AG20443 (cell line): ENCODE data around the gene TSPAN9.

Experiments used
- DNase-seq: peaks from one replicate; pipeline ENCODE4 v3.0.0; 2012; ENCODE audit warnings: low spot score, mixed read lengths

Gene TSPAN9

DNA sequence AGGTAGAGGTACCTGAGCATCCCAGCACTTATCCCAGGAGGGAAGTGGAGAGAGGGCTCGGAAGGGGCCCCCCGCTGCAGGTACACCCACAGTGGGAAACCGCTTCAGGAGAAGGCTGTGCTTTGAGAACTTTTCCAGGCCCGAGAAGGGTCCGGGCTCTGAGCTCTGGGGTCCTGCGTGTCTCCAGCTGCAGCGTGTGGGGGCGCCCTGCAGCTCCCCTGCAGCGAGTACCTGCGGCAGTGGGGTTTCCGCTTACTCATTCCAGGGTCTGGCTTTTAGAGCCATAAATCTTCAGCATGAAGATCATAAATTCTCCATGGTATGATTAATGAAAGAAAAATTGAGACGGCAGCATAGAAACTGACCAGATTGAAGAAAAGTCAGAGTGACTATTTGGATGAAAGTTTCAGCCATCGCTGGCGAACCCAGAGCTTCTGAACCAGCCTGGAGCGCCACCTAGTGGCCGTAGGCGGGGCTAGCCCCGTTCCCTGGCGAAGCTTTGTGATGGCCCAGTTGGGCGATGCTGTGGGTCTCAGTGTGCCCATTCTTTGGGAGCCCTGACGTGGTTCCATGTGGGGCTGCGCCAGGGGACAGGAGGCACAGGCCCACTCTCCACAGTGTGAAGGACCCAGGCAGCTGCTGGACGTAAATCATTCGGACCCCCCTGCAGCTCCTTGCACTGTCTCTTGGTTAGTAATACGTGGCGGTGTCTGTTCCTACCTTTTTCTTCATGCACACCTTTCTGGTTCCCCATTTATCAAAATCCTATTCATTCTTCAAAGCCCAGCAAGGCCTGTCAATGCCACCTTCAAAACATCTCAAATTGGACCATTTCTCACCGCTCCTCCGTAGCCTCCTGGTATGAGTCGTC is 198.2 kb downstream of the TSPAN9 start:
- peak; percentile 93 for DNase-seq

DNA sequence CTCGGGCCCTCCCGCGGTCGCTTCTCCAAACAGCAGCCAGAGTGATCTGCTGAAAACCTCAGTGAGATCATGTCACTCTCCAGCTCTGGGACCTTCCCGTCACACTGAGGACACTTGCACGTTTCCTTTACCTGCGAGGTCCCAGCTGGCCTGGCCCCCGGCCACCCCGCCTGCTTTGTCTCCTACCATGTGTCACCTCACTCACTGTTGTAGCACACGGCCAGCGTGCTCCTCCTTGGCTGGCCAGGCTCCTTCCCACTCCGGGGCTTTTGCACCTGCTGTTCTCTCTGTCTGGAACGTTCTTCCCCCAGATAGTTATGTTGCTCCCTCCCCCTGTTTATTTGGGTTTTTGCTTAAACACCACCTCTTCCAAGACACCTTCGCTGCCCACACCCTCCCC is 199.0 kb downstream of the TSPAN9 start:
- DNase-seq = no peak

DNA sequence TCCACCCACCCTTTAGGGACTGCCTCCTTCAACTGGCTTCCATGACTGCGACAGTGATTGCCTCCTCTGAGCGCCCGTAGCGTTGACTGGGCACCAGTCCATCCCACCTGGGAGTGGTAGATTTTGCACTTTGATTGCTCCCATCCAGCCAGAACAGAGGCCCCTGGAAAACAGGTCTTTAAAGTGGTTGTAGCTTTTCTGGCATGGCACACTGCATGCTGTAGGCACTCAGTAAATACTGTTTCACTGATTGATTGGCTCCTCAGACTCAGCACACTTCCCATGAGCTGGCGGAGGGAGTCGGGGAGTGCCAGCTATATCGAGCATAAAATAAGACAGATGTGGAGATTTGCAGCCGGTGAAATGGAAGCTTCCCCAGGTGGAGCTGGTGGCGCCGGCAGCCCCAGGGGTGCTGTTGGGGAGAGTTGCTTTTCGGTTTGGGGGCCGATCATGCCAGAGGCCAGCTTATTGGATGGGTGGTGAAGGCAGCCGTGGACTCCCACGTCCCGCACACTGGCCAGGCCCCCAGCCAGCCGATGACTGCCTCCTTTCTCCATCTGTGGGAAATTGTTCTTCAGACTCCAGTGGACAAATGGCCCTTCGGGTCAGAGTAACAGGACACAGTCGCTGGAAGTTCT is 200.2 kb downstream of the TSPAN9 start:
- no peak for DNase-seq

DNA sequence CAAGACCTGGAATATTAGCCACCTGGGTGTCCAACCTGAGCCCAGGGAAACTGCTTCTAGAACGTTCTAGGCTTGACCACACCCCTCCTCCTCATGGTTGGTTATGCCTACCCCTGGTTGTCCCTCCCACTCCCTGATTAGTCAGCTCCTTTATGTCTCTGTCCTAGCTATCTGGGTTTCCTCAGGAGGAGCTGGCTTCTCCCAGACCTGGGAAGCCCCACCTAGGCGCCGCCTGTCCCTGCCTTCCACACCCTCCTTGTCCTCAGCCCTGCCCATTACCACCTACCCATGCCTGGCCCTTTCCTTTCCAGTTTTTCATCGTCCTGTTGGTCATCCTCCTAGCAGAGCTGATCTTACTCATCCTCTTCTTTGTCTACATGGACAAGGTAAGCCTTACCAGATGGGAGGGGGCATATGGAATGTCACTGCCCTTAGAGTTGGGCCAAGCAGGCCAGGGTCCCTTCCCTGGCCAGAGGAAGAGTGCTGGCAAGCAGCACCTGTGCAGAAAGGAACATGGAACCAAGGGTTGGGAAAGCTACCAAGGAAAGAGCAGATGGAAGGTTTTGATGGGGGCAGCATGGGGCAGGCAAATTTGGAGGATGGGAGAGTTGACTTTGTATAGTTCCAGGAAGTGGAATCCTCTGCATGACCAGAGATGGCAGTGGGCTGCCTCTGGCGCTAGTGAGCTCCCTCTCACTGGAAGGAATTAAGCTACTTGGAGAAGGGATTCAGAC is 201.7 kb downstream of the TSPAN9 start:
- DNase-seq = no peak

DNA sequence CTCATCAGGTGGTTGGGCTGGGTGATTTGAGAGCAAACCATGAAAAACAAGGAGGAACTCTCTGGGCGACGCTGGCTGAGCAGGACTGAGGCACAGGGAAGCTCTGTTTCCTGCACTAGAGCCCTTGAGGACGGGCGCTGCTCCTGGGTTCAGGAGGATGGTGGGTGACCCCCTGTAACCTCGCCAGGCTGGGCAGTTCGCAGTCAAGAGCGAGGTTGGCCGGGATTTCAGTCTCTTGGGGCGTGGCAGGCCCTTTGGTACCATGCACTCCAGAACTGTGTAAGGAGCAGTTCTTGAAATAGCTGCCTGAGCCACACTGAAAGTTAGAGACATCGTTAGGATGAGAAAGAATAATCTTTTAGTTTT is 202.2 kb downstream of the TSPAN9 start:
- DNase-seq = no peak

DNA sequence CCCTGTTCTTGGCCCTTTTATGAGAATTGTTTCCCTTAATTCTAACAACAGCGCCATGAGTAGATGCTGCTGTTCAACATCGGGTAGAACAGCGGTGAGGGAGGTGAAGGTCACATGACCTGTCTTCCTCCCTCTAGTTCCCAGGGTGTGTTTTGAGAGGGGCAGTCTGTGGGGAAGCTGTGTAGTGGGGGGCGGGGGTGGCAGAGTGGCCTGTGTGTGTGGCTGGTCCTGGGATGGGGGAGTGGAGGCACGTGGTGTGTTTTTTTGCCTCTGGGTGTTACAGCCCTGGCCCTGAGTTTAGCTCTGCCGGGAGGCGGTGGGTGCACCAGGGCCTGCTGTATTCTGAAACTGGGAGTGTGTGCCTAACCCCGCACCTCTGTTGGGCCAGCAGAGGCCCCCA is 202.7 kb downstream of the TSPAN9 start:
- no peak for DNase-seq

DNA sequence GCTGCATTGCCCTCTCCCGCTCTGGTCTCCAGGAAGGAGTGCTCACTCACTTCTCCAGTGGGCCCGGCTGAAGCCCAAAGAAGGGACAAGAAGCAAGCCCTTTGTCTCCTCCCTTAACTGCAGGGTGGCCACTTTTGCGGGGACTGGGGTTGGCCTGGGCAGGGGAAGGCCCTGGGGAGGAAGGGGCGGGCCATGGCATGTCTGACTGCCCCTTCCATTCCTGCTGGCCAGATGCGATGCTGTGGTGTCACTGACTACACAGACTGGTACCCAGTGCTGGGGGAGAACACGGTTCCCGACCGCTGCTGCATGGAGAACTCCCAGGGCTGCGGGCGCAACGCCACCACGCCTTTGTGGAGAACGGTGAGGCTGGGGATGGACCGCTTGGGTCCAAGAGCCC is 203.8 kb downstream of the TSPAN9 start:
- no peak for DNase-seq

DNA sequence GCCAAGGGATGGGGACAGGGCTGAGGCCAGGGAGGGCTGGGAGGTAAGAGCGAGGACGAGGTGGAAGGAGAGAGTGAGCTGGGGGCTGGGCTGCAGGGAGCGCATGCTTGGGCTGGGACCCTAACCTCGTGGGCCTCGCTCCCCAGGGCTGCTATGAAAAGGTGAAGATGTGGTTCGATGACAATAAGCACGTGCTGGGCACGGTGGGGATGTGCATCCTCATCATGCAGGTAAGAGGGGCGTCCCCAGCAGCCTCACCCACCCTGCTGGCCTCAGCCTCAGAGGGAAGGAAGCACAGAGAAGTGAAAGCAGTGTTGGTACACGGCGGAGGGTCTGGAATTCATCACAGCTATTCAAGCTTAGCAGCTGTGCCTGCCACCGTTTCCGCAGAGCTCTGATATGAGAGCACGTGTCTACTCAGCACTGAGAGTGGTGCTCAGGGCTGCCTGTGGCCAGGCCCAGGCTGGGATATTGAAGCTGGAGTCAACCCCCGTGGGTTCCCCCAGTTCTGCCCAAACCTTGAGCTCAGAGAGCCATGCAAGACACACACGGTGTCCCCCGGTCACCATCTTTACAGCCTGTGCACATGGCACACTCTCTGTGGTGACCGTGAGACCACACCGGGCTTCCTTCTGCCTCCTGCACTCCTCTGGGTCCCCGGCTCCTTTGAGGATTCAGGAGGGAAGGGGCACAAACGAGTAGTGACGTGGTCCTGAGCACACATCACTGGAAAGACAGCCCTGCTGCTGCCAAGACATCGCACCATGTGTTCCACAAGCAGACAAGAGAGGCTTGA is 204.6 kb downstream of the TSPAN9 start:
- DNase-seq = no peak

DNA sequence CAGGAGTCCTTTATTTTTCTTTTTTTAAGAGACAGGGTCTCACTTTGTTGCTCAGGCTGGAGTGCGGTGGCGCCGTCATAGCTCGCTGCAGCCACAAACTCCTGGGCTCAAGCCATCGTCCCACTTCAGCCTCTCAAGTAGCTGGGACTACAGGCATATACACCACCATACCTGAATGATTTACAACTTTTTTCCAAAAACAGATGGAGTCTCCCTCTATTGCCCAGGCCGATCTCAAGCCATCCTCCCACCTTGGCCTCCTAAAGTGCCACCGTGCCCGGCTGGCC is 205.1 kb downstream of the TSPAN9 start:
- DNase-seq = no peak

DNA sequence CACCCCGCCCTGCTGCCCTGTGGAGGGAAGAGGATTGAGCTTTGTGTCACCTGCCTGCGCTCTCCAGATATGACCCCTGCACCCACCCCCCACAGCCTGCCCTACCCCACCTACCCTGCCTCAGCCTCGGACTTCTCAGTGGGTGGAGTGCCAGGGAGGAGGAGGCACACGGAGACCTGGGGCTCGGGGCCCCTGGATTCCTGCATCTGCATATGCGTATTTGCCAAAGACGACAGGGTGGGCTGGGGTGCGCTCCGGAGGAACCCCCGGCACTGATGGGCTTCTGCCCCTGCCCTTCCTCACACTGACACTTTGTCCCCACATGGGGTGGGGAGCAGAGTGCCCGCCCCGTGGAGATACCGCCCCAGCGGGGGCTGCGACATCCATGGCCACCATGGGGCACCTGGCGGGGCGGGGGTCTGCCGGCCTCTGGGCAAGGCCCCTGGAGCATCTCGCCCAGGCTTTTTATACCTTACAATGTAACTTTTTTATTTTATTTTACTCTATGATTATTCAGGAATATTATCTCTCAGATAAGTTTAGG is 206.0 kb downstream of the TSPAN9 start:
- no peak for DNase-seq

DNA sequence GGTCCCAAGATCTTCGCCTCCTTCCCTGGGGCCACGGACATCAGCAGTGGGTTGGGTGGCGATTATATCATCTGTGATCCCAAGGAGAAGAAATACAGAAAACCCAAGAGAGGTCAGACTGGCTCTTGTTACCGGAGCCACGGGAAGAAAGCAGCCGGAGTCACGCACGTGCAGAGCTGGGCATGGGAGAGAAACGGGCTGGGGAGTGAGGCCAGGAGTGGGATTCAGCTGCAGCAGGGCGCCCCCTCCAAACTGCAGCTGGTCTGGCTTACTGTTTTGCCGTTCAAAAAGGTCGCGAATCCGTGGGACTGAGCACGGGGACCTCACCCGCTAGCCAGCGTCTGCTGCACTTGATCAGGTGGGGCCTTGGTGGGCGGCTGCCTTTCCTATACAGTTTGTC is 207.2 kb downstream of the TSPAN9 start:
- DNase-seq = no peak

DNA sequence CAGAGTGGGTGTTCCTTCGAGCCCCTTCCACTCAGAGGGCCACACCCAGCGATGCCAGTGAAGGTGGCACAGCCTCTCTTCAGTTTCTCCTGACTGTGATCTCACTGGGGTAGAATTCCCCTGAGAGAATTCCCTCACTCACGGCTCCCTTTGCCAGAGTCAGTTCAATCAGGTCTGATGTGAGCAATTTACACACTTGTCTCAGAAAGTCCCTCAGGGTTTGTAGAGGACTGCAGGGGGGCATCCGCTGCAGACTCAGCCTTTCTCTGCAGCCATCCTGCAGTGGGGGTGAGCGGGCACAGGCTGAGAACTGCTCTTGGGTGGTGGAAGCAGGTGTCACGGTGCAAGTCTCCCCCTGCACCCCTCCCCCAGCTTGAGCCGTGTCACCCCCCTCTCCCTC is 208.4 kb downstream of the TSPAN9 start:
- DNase-seq = no peak

DNA sequence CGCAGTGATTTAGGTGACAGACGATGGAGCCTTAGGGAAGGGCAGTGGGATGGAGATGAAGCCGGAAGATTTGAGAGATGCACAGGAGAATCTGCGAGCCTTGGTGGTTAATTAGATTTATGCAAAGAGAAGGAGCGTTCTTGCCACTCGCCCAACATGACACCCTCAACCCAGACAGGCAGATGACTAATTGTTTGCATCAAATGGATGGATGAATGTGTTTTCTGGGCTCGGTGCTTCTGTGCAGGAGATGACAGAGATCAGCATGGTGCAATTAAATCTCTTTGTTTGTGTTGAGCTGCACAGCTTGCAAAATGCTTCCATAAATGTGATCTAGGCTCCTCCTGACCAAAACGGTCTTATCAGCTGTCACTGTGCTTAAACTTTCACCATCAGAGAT is 211.5 kb downstream of the TSPAN9 start:
- no peak for DNase-seq

DNA sequence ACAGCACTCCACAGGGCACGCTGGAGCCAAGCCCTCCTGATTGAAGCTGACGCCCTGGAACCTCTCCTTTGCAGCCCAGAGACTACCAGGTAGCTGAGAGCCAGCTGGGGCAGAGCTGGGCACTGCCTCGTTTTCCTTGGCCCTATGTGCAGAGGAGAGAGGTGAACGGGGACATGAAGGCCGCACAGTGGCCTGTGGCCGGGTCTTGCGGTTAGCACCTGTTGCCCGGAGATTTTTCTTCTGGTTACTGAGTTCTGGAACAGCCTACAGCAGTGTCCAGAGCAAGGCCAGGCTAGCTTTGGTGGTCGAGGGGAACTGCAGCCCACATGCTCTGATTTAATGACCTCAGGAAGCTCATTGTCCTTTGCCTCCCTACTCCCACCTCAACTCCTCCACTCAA is 212.5 kb downstream of the TSPAN9 start:
- no peak for DNase-seq

DNA sequence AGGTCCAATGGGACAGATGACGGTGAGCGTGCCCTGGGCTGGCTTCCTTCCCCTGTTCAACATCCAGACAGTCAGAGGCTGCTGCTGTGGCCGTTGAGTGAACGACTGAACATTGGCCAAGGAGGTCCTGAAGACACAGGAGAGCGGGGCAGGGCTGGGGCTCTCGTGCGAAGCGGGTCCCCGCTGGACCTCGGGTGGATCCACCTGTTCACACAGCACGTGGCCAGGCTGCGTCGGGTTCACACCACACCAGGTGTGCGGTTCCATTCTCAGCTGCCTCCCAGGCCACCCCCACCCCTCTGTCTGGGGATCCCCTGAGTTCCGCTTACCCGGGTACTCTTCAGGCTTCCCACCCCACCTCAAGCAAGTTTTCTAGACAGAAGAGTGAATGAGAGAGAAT is 214.8 kb downstream of the TSPAN9 start:
- no peak for DNase-seq

DNA sequence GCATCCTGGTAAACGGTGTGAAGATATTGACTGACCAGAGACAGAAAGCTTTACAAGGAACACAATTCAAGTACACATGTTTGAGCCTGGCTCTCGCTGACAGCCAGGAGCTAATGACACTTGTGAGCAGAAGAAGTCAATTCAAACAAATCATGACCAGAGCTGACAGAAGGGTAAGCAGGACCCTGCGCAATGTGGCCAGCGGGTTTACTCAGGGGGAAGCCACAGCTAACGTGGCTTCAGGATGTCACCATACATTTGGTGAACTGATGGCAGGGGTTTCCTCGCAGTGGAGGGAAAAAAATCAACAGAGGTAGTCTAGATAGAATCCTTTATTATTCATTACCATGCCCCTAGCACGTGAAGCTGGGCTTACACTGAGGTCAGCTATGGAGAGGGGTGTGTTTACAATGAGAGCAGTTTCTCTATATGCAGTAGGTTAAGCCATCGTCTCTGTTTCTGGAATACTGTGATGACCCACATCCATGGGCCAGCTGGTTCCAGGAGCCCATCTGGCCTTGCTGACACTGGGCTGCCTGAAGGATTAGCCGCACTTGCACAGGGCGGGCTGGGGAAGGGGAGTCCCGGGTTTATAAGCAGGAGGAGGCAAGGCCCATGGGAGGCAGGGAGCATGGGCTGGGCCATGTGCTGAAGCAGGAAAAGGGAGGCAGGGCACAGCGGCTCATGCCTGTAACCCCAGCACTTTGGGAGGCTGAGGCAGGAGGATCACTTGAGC is 215.7 kb downstream of the TSPAN9 start:
- no peak for DNase-seq

DNA sequence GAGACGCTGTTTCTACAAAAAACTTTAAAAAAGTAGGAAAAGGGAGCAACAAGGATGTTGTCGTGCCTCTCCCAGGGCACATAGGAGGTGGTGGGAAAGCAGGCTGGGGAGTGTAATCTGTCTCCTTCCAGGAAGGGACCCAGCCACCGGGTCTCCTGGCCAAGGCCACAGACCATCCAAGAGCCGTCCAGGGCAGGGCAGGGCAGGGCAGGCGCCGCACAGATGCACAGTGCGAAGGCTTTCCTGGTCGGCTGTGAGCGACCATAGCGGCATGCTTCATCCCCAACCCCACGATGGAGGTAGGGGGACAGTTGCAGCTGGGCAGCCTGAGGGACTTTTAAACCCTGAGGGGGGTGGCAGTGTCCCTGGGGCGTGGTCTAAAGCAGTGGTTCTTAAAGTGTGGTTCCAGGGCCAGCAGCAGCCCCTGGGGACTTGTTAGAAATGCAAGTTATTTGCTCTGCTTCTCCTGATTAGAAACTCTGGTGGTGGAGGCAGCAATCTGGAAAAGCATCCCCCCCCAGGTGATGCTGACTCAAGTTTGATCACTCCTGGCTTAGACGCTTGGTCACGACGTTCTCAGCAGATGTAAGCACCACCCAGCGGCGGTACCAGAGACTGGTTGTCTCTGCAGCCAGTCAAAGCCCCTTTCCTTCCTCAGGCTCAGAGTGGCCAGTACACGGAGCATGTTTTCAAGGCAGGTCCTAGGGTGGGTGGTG is 216.4 kb downstream of the TSPAN9 start:
- DNase-seq = peak; percentile 69

DNA sequence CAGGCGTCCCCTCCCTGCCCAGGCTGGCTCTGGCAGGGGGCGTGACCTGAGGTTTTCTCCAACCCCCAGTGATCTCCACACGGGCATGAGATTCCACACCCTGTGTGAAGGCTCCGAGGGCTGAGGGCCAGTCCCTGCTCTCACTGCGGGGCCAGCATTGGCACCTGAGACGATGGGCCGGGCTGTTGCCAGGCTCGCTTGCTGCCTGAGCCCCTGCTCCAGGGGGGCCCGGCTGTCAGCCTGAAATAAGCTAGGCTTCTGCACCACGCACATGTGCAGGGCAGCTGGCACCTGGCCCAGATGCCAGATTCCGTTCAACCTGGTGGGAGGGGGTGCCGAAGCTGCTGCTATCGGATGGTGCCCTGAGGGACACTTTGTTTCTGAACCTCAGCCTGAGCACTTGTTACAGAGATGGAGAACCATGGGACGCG is 217.3 kb downstream of the TSPAN9 start:
- DNase-seq = no peak

DNA sequence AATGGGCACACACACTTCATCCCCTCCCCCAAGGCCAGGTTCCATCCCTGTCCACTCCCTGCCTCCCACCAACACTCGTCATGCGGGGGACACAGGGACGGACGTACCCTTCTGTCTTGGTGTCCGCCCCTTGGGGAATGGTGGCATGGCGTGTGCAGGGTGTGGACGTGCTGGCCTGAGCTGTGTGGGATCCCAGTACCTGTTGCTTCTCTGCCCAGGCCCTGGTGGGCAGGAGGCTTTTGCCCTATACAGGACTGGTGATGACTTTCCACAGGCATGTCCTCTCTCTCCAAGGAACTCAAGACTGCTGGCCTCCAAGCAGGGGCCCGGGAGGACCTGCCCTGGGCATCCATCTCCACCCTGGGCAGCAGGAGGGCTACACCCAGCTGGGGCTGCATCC is 218.0 kb downstream of the TSPAN9 start:
- DNase-seq = no peak

DNA sequence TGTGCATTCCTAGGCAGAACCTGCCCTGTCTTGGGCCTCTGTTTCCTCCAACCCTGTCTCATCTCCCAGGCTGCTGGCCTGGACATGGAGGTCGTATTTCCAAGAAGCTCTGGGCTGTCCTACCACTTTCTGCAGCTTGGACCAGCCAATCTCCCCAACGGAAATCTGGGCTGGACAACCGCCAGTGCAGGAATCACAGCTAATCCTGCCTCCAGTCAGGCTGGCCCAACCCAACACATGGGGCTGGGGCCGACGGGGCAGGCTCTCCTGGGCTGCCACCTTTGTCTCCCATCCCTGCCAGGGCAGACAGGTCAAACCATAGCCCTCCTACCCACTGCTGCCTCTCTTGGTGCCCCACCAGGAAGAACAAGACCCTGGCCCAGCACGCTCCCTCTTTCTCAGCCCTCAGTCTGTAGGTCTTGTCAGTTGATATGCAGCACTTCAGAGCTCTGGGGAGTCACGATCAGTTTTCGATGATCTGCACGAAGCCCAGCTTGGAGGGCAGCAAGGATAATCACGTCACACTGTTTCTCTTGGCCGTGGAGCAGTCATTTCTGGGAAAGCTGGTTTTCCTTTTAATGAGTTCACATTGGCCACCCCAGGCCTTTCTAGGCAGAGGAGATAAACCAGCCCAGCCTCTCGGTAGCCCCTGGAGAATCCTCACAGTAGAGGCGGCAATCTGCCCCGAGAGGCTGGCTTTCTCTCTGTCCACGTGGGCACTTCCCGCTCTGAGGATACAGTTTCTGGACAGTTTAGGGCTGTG is 218.6 kb downstream of the TSPAN9 start:
- DNase-seq = peak; percentile 53
